Measurements from ENCODE around the gene TNIK.

- TF ChIP-seq POLR2AphosphoS5 (IDR thresholded peaks at IDR 0.05; ENCODE audit: low read depth, low read length) (no peak), REST (IDR thresholded peaks at IDR 0.05; ENCODE audit: insufficient read depth in 1 of 2, low read depth in 2 of 2, low read length in 2 of 2) (no peak), TAF1 (IDR thresholded peaks at IDR 0.05; ENCODE audit: borderline replicate concordance, insufficient read depth, low read length) (no peak), SIN3A (IDR thresholded peaks at IDR 0.05; ENCODE audit: borderline replicate concordance, insufficient read depth, low read length) (no peak)
Observed at GRCh38 chr3:171311784-171312183, 148.4 kb downstream of the TNIK start.

Data from PFSK-1 (cell line).